Kidney (tissue), 14 donors: ENCODE data around the gene GNAO1. TPM values are rescaled to one million over a fixed set of nuclear protein-coding genes. Genes with fewer than 3 reads are reported as not detected.

Experiments used
- DNase-seq, 5 donors: peaks; one replicate each; pipeline ENCODE4 v3.0.0-alpha.2; 2013 to 2020
- FAIRE-seq: peaks from 2 replicates; lab custom pipeline; 2012; peaks lifted over from hg19 to GRCh38; lab: Jason Lieb, UNC
- H3K27ac ChIP-seq, 2 donors: one replicate each; pipeline ENCODE4 v1.7.0; 2013; ENCODE audit warnings: low read depth in 2 of 2, low read length in 2 of 2, inconsistent platforms in 1 of 2
- H3K27me3 ChIP-seq: one replicate; pipeline ENCODE4 v1.7.1; 2013; ENCODE audit warnings: low read length, inconsistent platforms; ENCODE audit not compliant: control insufficient read depth, insufficient read depth
- H3K36me3 ChIP-seq, 3 donors: one replicate each; pipeline versions ENCODE4 v1.7.0 to v1.7.1; 2013; ENCODE audit warnings: low read length in 3 of 3, control low read depth in 1 of 3, inconsistent platforms in 1 of 3; ENCODE audit not compliant: insufficient read depth in 3 of 3, control insufficient read depth in 2 of 3
- H3K4me1 ChIP-seq, 3 donors: one replicate each; pipeline versions ENCODE4 v1.7.0 to v1.7.1; 2013; ENCODE audit warnings: low read length in 3 of 3, inconsistent platforms in 1 of 3, low read depth in 1 of 3; ENCODE audit not compliant: control insufficient read depth in 2 of 3, insufficient read depth in 2 of 3
- H3K4me3 ChIP-seq, 3 donors: one replicate each; pipeline versions ENCODE4 v1.7.0 to v1.8.1; 2013; ENCODE audit warnings: low read length in 3 of 3, control low read depth in 1 of 3, inconsistent platforms in 1 of 3
- H3K9ac ChIP-seq, 3 donors: one replicate each; pipeline versions ENCODE4 v1.7.0 to v1.7.1; 2013; ENCODE audit warnings: low read length in 3 of 3, control low read depth in 1 of 3, inconsistent platforms in 1 of 3
- H3K9me3 ChIP-seq, 3 donors: one replicate each; pipeline versions ENCODE4 v1.7.0 to v1.7.1; 2013; ENCODE audit warnings: low read length in 3 of 3, control low read depth in 1 of 3, inconsistent platforms in 1 of 3; ENCODE audit not compliant: control insufficient read depth in 2 of 3, insufficient read depth in 1 of 3
- intact Hi-C: fragments of 100-400 bp; cut with DNase I; formaldehyde crosslinking; loops from one replicate; pipeline ENCODE4 v1.11.1; 2022
- polyA plus RNA-seq: library from polyadenylated mRNA; stranded (reverse); fragments of 350-450 nt; fragmentation: Illumina TruSeq; extraction: RNeasy Lipid Tissue Mini Kit (QIAGEN cat#74804); gene quantifications from one replicate; pipeline ENCODE4 v1.2.3, GENCODE V29; 2014; ENCODE audit warnings: low read depth, low replicate concordance; ENCODE audit not compliant: insufficient read depth
- total RNA-seq: library from RNA; stranded (reverse); fragmentation: NEBNext Ultra II Directional; extraction: Animal tissue kit (Norgen Biotek cat#: 25700); gene quantifications from one replicate; pipeline ENCODE4 v1.2.1, GENCODE V29; 2021
- TF ChIP-seq, protein P1 (sequence below): IDR thresholded peaks from 3 replicates; pipeline ENCODE4 v1.5.1; 2012; ENCODE audit warnings: mild to moderate bottlenecking, moderate library complexity, borderline replicate concordance; ENCODE audit not compliant: insufficient read depth; ENCODE audit errors: extremely low read depth
- donor health status: control.
- donor health status: control.
- donor health status: control.
- donor health status: control.
- donor health status: control.
- donor health status: DM: yes; HTN: yes; CAD: no.
- donor health status: Normal renal cell carcinoma (clear cell type).

Gene GNAO1
- total and polyA plus RNA-seq, 2 donors from 2014 or later, result 1.5 to 4.3 TPM

DNA sequence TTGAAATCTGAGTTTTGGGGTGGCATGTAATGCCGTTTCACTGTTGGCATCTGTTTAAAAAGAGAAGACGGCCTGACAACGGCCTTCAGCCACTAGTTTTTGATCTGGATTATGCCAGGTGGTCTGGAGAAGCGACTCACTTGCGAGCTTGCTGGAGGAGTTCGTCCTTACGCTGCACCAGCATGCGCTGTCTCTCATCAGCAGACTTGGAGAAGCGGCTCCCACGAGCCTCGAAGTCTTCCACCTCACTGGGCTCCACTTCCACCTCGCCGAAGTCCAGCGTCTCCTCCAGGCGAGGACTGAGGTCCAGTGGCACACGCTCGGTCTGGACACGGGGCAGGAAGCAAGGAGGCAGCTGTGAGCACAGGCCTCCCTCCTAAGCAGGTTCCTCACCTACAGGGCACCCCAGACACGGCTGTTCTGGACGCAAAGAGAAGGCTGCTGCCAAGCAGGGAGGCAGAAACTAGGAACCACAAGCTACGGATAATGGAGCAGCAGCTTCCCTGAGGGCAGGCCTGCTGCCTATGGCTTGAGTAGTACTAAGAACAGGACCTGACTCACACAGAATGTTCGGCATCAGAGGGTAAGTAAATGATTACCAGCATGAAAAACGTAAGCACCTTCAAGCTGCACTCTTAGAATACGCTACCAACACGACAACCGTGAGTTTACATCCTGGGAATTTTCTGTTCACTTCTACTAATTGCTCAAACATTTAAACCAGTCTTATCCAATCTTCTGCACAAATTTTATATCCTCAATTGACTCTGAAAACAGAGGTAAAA lies 172.7 kb downstream of the GNAO1 start:
- Histone ChIP-seq H3K9ac (no peak overlapping the region), H3K36me3 (peaks cover 6 to 27% (median 16%) of the 10 kb centered on the region in 3 donors)
- FAIRE-seq, result no peak

DNA sequence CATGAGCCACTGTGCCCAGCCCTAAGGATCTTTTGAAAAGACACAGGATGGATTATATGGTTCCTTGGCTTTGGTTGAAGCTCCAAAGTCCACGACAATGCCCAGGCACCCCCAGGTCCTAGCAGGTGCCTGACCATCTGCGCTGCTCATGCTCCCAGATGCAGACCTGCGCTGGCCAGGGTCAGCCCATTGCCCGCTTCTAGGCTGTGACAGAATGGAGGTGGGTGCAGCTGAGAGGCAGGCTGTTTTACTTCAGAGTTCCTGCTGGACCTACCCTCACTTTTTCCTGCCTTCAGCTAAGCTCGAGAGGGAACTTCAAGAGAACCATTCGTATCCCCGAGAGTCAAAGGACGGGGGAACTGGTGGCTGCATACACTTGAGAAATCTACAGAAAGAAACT lies 173.6 kb downstream of the GNAO1 start:
- TF ChIP-seq, protein P1, sequence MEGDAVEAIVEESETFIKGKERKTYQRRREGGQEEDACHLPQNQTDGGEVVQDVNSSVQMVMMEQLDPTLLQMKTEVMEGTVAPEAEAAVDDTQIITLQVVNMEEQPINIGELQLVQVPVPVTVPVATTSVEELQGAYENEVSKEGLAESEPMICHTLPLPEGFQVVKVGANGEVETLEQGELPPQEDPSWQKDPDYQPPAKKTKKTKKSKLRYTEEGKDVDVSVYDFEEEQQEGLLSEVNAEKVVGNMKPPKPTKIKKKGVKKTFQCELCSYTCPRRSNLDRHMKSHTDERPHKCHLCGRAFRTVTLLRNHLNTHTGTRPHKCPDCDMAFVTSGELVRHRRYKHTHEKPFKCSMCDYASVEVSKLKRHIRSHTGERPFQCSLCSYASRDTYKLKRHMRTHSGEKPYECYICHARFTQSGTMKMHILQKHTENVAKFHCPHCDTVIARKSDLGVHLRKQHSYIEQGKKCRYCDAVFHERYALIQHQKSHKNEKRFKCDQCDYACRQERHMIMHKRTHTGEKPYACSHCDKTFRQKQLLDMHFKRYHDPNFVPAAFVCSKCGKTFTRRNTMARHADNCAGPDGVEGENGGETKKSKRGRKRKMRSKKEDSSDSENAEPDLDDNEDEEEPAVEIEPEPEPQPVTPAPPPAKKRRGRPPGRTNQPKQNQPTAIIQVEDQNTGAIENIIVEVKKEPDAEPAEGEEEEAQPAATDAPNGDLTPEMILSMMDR, result no peak
- H3K4me3 ChIP-seq, result peak overlapping the region in 1 of 3 donors; percentile 24
- FAIRE-seq, result no peak
- intact Hi-C loops, result no loop called here
- peaks cover 6 to 31% (median 16%) of the 10 kb centered on the region in 3 donors for H3K36me3 ChIP-seq
- DNase-seq, result no peak
- H3K27ac ChIP-seq, result peak overlapping the region; percentile 77 to 89
- H3K4me1 ChIP-seq, result peaks cover 3 to 45% (median 37%) of the 10 kb centered on the region in 3 donors
- H3K27me3 ChIP-seq, result no peaks in the 10 kb centered on the region
- H3K9me3 ChIP-seq, result no peaks in the 10 kb centered on the region
- peak overlapping the region in 1 of 3 donors; percentile 17 for H3K9ac ChIP-seq

More for the DNA sequence above, 172.7 kb downstream of the GNAO1 start:
- Histone ChIP-seq H3K4me1 (peaks cover 0 to 36% (median 30%) of the 10 kb centered on the region in 3 donors), H3K4me3 (peak overlapping the region in 2 of 3 donors; percentile 24 to 26), H3K27me3 (no peaks in the 10 kb centered on the region), H3K27ac (peak overlapping the region; percentile 89 to 93), H3K9me3 (no peaks in the 10 kb centered on the region)
- TF ChIP-seq, protein P1, result no peak
- peak in 1 of 5 donors; percentile 61 for DNase-seq
- intact Hi-C loops, result no loop called here

DNA sequence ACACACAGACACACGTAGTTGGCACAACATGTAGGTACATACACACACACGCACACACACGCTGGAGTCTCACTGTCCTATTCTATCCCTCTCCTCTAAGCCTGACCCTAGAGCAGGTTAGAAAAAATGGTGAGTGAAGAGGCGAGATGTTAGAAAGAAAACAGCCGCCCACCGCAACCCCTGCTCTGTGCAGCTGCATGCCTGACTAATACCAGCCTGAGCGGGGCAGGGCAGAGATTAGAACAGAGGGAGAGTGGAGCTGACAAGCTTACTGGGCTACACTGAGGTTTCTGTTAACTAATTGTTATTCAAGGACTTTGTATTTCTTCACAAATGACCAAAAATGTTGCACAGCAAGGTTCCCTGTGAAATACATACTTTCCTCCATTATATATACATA lies 174.3 kb downstream of the GNAO1 start:
- intact Hi-C loops, result no loop called here
- no peak for DNase-seq
- peak overlapping the region in 1 of 3 donors; percentile 17 for H3K9ac ChIP-seq
- TF ChIP-seq, protein P1, result no peak
- H3K27ac ChIP-seq, result peak overlapping the region; percentile 77 to 89
- FAIRE-seq, result no peak
- H3K4me3 ChIP-seq, result no peak overlapping the region
- H3K9me3 ChIP-seq, result no peaks in the 10 kb centered on the region
- H3K36me3 ChIP-seq, result peaks cover 6 to 31% (median 16%) of the 10 kb centered on the region in 3 donors
- H3K4me1 ChIP-seq, result peaks cover 3 to 52% (median 40%) of the 10 kb centered on the region in 3 donors
- H3K27me3 ChIP-seq, result no peaks in the 10 kb centered on the region
